Body of pancreas (tissue), 4 donors: ENCODE data around the gene NUDT1.

Experiments
- CTCF ChIP-seq, 7 experiments: fragments of 450-650 bp in 4 of 7; fragments of 200-600 bp in 3 of 7; sonication (generic) in 3 of 7; IDR thresholded peaks; one replicate each; pipeline ENCODE4 v1.5.1; 2016 to 2019; ENCODE audit warnings: antibody characterized with exemption in 7 of 7
- POLR2A ChIP-seq, 3 donors: fragments of 450-650 bp; IDR thresholded peaks; one replicate each; pipeline ENCODE4 v1.6.1; 2016; ENCODE audit warnings: antibody characterized with exemption in 3 of 3, mild to moderate bottlenecking in 2 of 3

- TF ChIP-seq POLR2A (IDR thresholded peaks at IDR 0.05) (no peak), CTCF (IDR thresholded peaks at IDR 0.05) (no peak)
Measured at GRCh38 chr7:2289621-2290020, 47.6 kb downstream of the NUDT1 start.
